LNCAP (cell line): Measurements from ENCODE around the gene SAP130.

ENCODE experiments used
- TF ChIP-seq, protein P1 (sequence below): fragments of 450-650 bp; IDR thresholded peaks from 2 replicates; pipeline ENCODE4 v1.5.1; 2017; ENCODE audit warnings: mild to moderate bottlenecking

Gene SAP130

DNA sequence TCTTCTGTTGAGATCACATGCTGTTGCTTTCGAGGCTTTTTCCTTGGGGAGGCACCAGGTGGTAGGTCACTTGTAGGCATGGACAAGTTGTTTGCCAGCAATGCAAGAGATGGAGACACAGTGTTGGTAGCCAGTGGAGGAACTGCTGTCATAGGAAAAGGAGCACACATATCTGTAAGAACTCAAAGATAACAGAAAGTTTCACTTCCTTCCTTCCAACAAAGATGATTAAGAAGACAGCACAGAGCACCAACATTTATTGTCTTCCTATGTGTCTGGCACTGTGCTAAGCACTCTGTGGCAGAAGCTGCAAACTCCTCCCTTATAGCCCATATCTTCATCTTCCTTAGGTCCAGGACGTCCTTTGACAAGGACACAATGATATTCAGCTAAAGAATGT lies 77.6 kb downstream of the SAP130 start:
- TF ChIP-seq, protein P1, sequence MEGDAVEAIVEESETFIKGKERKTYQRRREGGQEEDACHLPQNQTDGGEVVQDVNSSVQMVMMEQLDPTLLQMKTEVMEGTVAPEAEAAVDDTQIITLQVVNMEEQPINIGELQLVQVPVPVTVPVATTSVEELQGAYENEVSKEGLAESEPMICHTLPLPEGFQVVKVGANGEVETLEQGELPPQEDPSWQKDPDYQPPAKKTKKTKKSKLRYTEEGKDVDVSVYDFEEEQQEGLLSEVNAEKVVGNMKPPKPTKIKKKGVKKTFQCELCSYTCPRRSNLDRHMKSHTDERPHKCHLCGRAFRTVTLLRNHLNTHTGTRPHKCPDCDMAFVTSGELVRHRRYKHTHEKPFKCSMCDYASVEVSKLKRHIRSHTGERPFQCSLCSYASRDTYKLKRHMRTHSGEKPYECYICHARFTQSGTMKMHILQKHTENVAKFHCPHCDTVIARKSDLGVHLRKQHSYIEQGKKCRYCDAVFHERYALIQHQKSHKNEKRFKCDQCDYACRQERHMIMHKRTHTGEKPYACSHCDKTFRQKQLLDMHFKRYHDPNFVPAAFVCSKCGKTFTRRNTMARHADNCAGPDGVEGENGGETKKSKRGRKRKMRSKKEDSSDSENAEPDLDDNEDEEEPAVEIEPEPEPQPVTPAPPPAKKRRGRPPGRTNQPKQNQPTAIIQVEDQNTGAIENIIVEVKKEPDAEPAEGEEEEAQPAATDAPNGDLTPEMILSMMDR: no peak

GRCh38 chr2:127945281-127945680 lies 82.6 kb downstream of the SAP130 start:
- TF ChIP-seq, protein P1: no peak

DNA sequence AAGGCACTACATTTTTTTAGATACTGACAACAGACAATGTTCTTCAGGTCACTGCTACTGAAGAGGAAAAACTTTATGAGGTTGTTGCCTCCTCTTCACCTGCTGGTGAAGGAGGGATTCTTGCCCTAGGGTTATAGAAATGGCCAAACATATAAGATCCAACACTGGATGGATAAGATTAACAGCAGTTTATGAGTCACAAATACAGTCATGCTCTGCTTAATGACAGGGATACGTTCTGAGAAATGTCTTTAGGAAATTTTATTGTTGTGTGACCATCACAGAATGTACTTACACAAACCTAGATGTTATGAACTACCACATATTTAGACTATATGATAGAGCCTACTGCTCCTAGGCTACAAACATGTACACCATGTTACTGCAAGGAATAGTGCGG lies 84.7 kb downstream of the SAP130 start:
- TF ChIP-seq, protein P1: no peak

- TF ChIP-seq, protein P1: no peak
Measured at GRCh38 chr2:127942002-127942401, 85.9 kb downstream of the SAP130 start.

DNA sequence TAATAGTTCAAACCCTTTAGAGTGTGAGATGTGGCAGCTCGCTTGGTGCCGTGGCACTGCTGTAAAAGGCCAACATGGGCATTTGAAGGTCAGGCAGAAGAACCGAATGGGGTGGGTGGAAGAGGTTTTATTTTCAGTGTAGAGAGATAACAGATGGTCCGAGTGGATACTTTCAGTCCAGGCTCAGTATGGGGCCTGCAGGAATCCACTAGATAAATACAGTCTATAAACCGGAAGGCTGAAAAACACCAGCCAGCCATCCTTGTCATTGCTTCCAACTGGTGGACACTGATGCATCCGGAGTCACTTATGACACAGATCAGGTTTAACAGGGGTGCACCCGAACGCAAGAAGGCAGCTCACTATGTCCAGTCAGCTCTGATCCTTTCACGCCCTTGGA lies 86.4 kb downstream of the SAP130 start:
- TF ChIP-seq, protein P1: no peak

DNA sequence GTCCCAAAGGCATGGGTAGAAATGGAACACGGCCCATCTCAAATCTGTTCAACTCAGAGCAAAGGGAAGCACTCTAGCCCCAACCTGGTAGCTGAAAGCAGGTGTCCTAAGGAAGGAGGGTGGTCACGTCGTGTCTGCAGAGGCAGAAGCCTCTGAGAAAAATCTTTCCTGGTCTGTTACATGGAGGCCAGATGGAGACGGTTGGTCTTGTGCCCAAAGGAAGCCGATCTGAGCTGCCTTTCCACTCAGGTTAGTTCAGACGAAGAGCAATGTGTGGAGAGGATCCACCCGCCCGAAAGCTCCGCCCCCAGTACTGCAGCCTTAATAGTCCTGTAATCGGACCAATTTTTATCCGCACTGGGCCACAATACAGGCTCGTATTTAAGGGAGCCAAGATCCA lies 87.2 kb downstream of the SAP130 start:
- TF ChIP-seq, protein P1: no peak

GRCh38 chr2:127935337-127935736 lies 92.5 kb downstream of the SAP130 start:
- TF ChIP-seq, protein P1: no peak

- TF ChIP-seq, protein P1: no peak
Measured at GRCh38 chr2:127932199-127932876, 95.5 kb downstream of the SAP130 start.
